A549 (cell line): ENCODE measurements around the gene HMGXB3. TPM values are rescaled to one million over a fixed set of nuclear protein-coding genes. Genes with fewer than 3 reads are reported as not detected.

Source experiments
- ATAC-seq, 2 experiments: fragments of 200-7000 bp in 1 of 2; fragments of >200 bp in 1 of 2; cut with Nextera tagmentation in 1 of 2; cut with Tn5 transposase in 1 of 2; 3 replicates each; pipeline versions ENCODE4 v1.8.0 to v1.9.1; 2018 to 2020; ENCODE audit warnings: mild to moderate bottlenecking in 1 of 2, moderate library complexity in 1 of 2
- CTCF ChIA-PET: fragments of 300-600 bp; sonication (Branson Sonifier 250); formaldehyde crosslinking; extraction: SDS; loops from one replicate; lab custom pipeline; 2021; ENCODE audit warnings: antibody characterized with exemption, inconsistent platforms; lab: Yijun Ruan, JAX
- POLR2A ChIA-PET: fragments of 350-600 bp; formaldehyde crosslinking; extraction: SDS; loops from one replicate; lab custom pipeline; 2021; ENCODE audit warnings: antibody characterized with exemption, inconsistent platforms; lab: Yijun Ruan, JAX
- DNase-seq, 2 experiments: peaks; one replicate each; pipeline versions ENCODE4 v3.0.0 to v3.0.0-alpha.2; 2011 to 2016; ENCODE audit warnings: low read depth in 1 of 2, low spot score in 1 of 2
- FAIRE-seq: peaks from 2 replicates; lab custom pipeline; 2011; peaks lifted over from hg19 to GRCh38; lab: Jason Lieb, UNC
- H3K27ac ChIP-seq, 2 experiments: fragments of >200 bp; sonication (Bioruptor Twin); formaldehyde crosslinking; 3 replicates each; pipeline ENCODE4 v1.5.1; 2016 to 2017
- H3K4me1 ChIP-seq: fragments of >200 bp; sonication (Bioruptor Twin); formaldehyde crosslinking; 3 replicates; pipeline ENCODE4 v1.6.1; 2016
- H3K4me2 ChIP-seq: fragments of >200 bp; sonication (Bioruptor Twin); formaldehyde crosslinking; 3 replicates; pipeline ENCODE4 v1.6.1; 2016
- H3K4me3 ChIP-seq: fragments of >200 bp; sonication (Bioruptor Twin); formaldehyde crosslinking; 3 replicates; pipeline ENCODE4 v1.5.1; 2016
- H3K9me3 ChIP-seq: fragments of >200 bp; sonication (Bioruptor Twin); formaldehyde crosslinking; 3 replicates; pipeline ENCODE4 v1.6.1; 2016
- BHLHE40 ChIP-seq: IDR thresholded peaks from 2 replicates; pipeline ENCODE4 v1.6.1; 2012; ENCODE audit warnings: low read depth, low read length, inconsistent platforms
- CBX2 ChIP-seq: fragments of 200-600 bp; sonication (generic); IDR thresholded peaks from 2 replicates; pipeline ENCODE4 v1.6.1; 2016; ENCODE audit warnings: low read depth, mild to moderate bottlenecking, borderline replicate concordance
- CEBPB ChIP-seq, 2 experiments: fragments of >200 bp in 1 of 2; sonication (Bioruptor Twin) in 1 of 2; formaldehyde crosslinking in 1 of 2; IDR thresholded peaks; 2 replicates each; pipeline ENCODE4 v1.6.1; 2012 to 2016
- CHD4 ChIP-seq: fragments of 200-600 bp; sonication (generic); IDR thresholded peaks from 2 replicates; pipeline ENCODE4 v1.6.1; 2016; ENCODE audit warnings: antibody characterized with exemption, mild to moderate bottlenecking, borderline replicate concordance
- EHMT2 ChIP-seq: fragments of 200-600 bp; sonication (generic); IDR thresholded peaks from 2 replicates; pipeline ENCODE4 v1.6.1; 2016; ENCODE audit warnings: antibody characterized with exemption, low read depth, mild to moderate bottlenecking, moderate library complexity
- HOXA7 ChIP-seq: fragments of 250-450 bp; sonication (Bioruptor Pico); IDR thresholded peaks from 2 replicates; pipeline ENCODE4 v1.5.0; 2020; ENCODE audit warnings: mild to moderate bottlenecking, moderate library complexity
- HOXB13 ChIP-seq: fragments of 250-450 bp; sonication (Bioruptor Pico); IDR thresholded peaks from 2 replicates; pipeline ENCODE4 v1.5.0; 2020; ENCODE audit warnings: low read depth, mild to moderate bottlenecking, moderate library complexity
- JUNB ChIP-seq: fragments of >200 bp; sonication (Bioruptor Twin); formaldehyde crosslinking; IDR thresholded peaks from 2 replicates; pipeline ENCODE4 v1.6.1; 2016
- KDM1A ChIP-seq: fragments of 200-600 bp; sonication (generic); IDR thresholded peaks from 2 replicates; pipeline ENCODE4 v1.6.1; 2016; ENCODE audit warnings: low read depth, mild to moderate bottlenecking
- MAFK ChIP-seq: fragments of 450-650 bp; IDR thresholded peaks from 2 replicates; pipeline ENCODE4 v1.6.1; 2014; ENCODE audit not compliant: partially characterized antibody
- MYC ChIP-seq: IDR thresholded peaks from 2 replicates; pipeline ENCODE4 v1.6.1; 2012; ENCODE audit warnings: mild to moderate bottlenecking, inconsistent platforms, low read length, improper control_type of control experiment, borderline replicate concordance
- PHF8 ChIP-seq: fragments of 200-600 bp; sonication (generic); IDR thresholded peaks from 2 replicates; pipeline ENCODE4 v1.6.1; 2016; ENCODE audit warnings: low read depth, mild to moderate bottlenecking, antibody characterized with exemption, moderate library complexity, borderline replicate concordance
- POLR2A ChIP-seq: IDR thresholded peaks from 2 replicates; pipeline ENCODE4 v1.6.1; 2012; ENCODE audit warnings: mild to moderate bottlenecking, low read length
- RAD21 ChIP-seq, 2 experiments: fragments of >200 bp in 1 of 2; sonication (Bioruptor Twin) in 1 of 2; formaldehyde crosslinking in 1 of 2; IDR thresholded peaks in 1 of 2; conservative IDR thresholded peaks in 1 of 2; 2 replicates in 1 of 2; 3 replicates in 1 of 2; pipeline ENCODE4 v1.6.1; 2012 to 2018; ENCODE audit warnings: inconsistent platforms in 1 of 2
- RARB ChIP-seq: fragments of 250-450 bp; sonication (Bioruptor Pico); IDR thresholded peaks from 2 replicates; pipeline ENCODE4 v1.8.0; 2021; ENCODE audit warnings: mild to moderate bottlenecking, moderate library complexity
- RCOR1 ChIP-seq: fragments of 150-350 bp; IDR thresholded peaks from 2 replicates; pipeline ENCODE4 v1.6.1; 2014; ENCODE audit warnings: antibody characterized with exemption, low read length, low read depth
- SREBF2 ChIP-seq: fragments of 450-650 bp; IDR thresholded peaks from 2 replicates; pipeline ENCODE4 v1.6.1; 2014; ENCODE audit warnings: mild to moderate bottlenecking, moderate library complexity
- TFCP2L1 ChIP-seq: fragments of 250-450 bp; sonication (Bioruptor Pico); IDR thresholded peaks from 2 replicates; pipeline ENCODE4 v1.5.0; 2021; ENCODE audit warnings: mild to moderate bottlenecking
- TP53 ChIP-seq: fragments of 250-450 bp; sonication (Bioruptor Pico); IDR thresholded peaks from 2 replicates; pipeline ENCODE4 v1.5.0; 2021; ENCODE audit warnings: mild to moderate bottlenecking, moderate library complexity
- ZC3H11A ChIP-seq: fragments of 450-650 bp; IDR thresholded peaks from 2 replicates; pipeline ENCODE4 v1.6.1; 2014; ENCODE audit warnings: antibody characterized with exemption, mild to moderate bottlenecking
- ZNF302 ChIP-seq: fragments of 250-450 bp; sonication (Bioruptor Pico); IDR thresholded peaks from 2 replicates; pipeline ENCODE4 v1.9.0; 2021; ENCODE audit warnings: inconsistent platforms, mild to moderate bottlenecking, moderate library complexity
- WGBS: methylation state at CpG from one replicate; pipeline ENCODE4 v1.1.6; 2017; ENCODE audit errors: missing lambda C conversion rate; 5-methylcytosine and 5-hydroxymethylcytosine counted together
- polyA plus RNA-seq, 4 experiments: library from polyadenylated mRNA; depleted of rRNA in 3 of 4; stranded (reverse); fragments of >200 nt; fragmentation: RNase III in 1 of 4; extraction: RNeasy Plus Mini Kit Qiagen cat#74134 plus additional on column Dnase treatment in 1 of 4; gene quantifications; 2 replicates in 3 of 4; 3 replicates in 1 of 4; pipeline ENCODE4 v1.2.3, GENCODE V29; 2011 to 2017
- TF ChIP-seq, protein P1 (sequence below): IDR thresholded peaks from 2 replicates; pipeline ENCODE4 v1.6.1; 2012
- TF ChIP-seq, protein P2 (sequence below): fragments of 150-350 bp; IDR thresholded peaks from 2 replicates; pipeline ENCODE4 v1.6.1; 2014; ENCODE audit warnings: low read depth, mild to moderate bottlenecking, low read length
- TF ChIP-seq, protein P3 (sequence below): fragments of >200 bp; sonication (Bioruptor Twin); formaldehyde crosslinking; IDR thresholded peaks from 3 replicates; pipeline ENCODE4 v1.5.1; 2016
- TF ChIP-seq, protein P4 (sequence below): fragments of 250-450 bp; sonication (Bioruptor Pico); IDR thresholded peaks from 2 replicates; pipeline ENCODE4 v1.5.0; 2021; ENCODE audit warnings: mild to moderate bottlenecking, moderate library complexity, borderline replicate concordance

The HMGXB3 gene
- polyA plus RNA-seq, 2 of the 4 experiments (the other 2 are of a cell fraction) = 20.5 to 34.1 TPM

DNA sequence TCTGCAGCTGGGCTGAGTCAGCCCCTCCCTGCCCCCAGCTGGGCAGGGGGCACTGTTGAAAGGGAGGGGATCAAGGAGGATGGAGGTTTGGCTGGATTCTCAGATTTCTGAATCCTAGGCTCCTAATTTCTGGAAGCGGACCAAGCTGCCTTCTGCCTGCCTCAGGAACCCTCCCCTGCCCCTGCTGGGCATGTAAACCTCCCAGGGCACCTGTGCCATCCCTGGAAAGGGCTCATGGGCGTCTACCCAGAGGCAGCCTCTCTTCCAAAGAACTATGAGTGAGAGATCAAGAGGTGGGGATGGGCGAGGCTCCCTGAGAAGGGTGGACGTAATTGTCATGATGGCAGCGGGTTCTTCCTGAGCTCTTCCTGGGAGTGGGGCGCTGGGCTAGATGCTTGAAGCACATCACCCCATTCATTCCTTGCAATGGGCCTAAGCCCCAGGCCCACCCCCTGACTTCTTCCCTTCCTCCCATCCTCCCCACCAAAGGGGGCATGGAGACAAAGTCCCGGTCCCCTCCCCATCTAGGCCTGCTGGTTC, 64.2 kb downstream of the HMGXB3 start:
- 69% methylated on average over 7 of the region's 7 CpGs for WGBS
- POLR2A ChIA-PET = no interaction called here
- FAIRE-seq = no peak
- CTCF ChIA-PET = interaction anchor here (1.1 to 2.2 kb wide), 2 partner anchors 9 to 11 kb away, joined by 3 to 7 read pairs; no protein-coding TSS in a partner anchor
- TF ChIP-seq, protein P1, sequence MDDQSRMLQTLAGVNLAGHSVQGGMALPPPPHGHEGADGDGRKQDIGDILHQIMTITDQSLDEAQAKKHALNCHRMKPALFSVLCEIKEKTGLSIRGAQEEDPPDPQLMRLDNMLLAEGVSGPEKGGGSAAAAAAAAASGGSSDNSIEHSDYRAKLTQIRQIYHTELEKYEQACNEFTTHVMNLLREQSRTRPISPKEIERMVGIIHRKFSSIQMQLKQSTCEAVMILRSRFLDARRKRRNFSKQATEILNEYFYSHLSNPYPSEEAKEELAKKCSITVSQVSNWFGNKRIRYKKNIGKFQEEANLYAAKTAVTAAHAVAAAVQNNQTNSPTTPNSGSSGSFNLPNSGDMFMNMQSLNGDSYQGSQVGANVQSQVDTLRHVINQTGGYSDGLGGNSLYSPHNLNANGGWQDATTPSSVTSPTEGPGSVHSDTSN = no peak
- TF ChIP-seq HOXB13 (CRISPR knock-in tag) = no peak
- no peak for TF ChIP-seq PHF8
- TF ChIP-seq SREBF2 = no peak
- TF ChIP-seq RCOR1 = no peak
- TF ChIP-seq BHLHE40 = no peak
- no peak for TF ChIP-seq CEBPB (IDR thresholded peaks at IDR 0.05)
- TF ChIP-seq CBX2 = no peak
- TF ChIP-seq RAD21 (conservative IDR thresholded peaks at IDR 0.05 in 1 of 2, IDR thresholded peaks at IDR 0.05 in 1 of 2) = no peak
- no peak for TF ChIP-seq EHMT2
- no peak for TF ChIP-seq MAFK
- TF ChIP-seq RARB (CRISPR knock-in tag) = no peak
- TF ChIP-seq, protein P2, sequence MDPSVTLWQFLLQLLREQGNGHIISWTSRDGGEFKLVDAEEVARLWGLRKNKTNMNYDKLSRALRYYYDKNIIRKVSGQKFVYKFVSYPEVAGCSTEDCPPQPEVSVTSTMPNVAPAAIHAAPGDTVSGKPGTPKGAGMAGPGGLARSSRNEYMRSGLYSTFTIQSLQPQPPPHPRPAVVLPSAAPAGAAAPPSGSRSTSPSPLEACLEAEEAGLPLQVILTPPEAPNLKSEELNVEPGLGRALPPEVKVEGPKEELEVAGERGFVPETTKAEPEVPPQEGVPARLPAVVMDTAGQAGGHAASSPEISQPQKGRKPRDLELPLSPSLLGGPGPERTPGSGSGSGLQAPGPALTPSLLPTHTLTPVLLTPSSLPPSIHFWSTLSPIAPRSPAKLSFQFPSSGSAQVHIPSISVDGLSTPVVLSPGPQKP = no peak
- no peak for TF ChIP-seq HOXA7
- TF ChIP-seq, protein P3, sequence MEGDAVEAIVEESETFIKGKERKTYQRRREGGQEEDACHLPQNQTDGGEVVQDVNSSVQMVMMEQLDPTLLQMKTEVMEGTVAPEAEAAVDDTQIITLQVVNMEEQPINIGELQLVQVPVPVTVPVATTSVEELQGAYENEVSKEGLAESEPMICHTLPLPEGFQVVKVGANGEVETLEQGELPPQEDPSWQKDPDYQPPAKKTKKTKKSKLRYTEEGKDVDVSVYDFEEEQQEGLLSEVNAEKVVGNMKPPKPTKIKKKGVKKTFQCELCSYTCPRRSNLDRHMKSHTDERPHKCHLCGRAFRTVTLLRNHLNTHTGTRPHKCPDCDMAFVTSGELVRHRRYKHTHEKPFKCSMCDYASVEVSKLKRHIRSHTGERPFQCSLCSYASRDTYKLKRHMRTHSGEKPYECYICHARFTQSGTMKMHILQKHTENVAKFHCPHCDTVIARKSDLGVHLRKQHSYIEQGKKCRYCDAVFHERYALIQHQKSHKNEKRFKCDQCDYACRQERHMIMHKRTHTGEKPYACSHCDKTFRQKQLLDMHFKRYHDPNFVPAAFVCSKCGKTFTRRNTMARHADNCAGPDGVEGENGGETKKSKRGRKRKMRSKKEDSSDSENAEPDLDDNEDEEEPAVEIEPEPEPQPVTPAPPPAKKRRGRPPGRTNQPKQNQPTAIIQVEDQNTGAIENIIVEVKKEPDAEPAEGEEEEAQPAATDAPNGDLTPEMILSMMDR = no peak
- no peak for TF ChIP-seq ZC3H11A
- ATAC-seq = no peak
- Histone ChIP-seq H3K27ac (no peak overlapping the region), H3K9me3 (no peaks in the 10 kb centered on the region), H3K4me2 (no peak overlapping the region), H3K4me3 (no peak overlapping the region), H3K4me1 (0 out of 3 replicates have a peak, but pooled peaks cover 4% of the 10 kb centered on the region)
- no peak for DNase-seq

DNA sequence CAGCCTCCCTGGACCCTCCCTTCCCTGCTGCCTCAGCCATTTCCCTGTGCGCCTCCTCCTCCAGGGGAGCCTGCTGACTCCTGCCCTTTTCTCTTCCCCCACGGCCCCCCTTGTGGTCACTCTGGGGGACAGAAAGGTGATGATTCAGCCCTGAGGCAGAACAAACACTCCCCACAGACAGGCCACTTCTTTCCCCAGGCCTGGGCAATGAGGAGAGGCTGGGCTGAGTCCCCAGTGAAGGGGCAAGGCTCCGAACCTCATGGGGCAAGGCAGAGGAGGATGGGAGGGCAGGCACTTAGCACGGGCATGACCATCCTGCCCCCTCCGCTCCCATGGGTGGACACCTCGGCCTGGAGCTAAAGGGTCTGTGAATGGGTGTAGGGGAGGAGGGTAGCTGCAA, 64.8 kb downstream of the HMGXB3 start:
- FAIRE-seq = no peak
- CTCF ChIA-PET = interaction anchor here (1.2 to 2.2 kb wide), 2 partner anchors 12 to 153 kb away, joined by 5 to 7 read pairs; no protein-coding TSS in a partner anchor
- POLR2A ChIA-PET = no interaction called here
- 68% methylated on average over 6 of the region's 6 CpGs for WGBS
- peak in 1 of 2 experiments; percentile 10; a peak in 2 of 6 replicates for ATAC-seq
- no peak for TF ChIP-seq ZNF302 (CRISPR knock-in tag)
- H3K27ac ChIP-seq = no peak overlapping the region
- no peak for DNase-seq
- no peaks in the 10 kb centered on the region for H3K9me3 ChIP-seq
- 0 out of 3 replicates have a peak, but pooled peaks cover 4% of the 10 kb centered on the region for H3K4me1 ChIP-seq
- no peak overlapping the region for H3K4me3 ChIP-seq
- H3K4me2 ChIP-seq = no peak overlapping the region

DNA sequence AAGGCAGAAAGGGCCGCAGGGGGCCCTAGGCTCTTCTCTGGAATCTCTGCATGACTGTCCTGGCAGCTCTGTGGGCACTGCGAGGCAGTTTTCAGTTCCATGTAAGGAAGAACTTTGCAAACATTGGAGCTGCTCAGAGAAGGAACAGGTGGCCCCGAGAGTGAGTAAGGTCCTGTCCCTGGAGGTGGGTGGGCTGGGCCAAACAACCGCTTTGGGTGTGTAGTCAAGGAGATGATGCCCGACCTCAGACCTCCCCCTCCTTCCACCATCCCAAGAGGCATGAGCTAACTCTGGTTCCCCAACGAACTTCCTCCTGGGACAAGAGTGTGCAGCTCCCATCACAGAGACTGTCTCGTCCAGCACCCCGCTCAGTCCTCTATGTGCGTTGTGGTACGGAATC, 65.3 kb downstream of the HMGXB3 start:
- POLR2A ChIA-PET = interaction anchor here (1.5 kb wide), 1 partner anchor 29 kb away, joined by 3 read pairs; no protein-coding TSS in a partner anchor
- CTCF ChIA-PET = interaction anchor here (1.2 to 2.2 kb wide), 2 partner anchors 12 to 153 kb away, joined by 5 to 7 read pairs; no protein-coding TSS in a partner anchor
- H3K4me1 ChIP-seq = 0 out of 3 replicates have a peak, but pooled peaks cover 4% of the 10 kb centered on the region
- peak in 1 of 2 experiments; percentile 5; a peak in 1 of 6 replicates for ATAC-seq
- no peak overlapping the region for H3K27ac ChIP-seq
- no peaks in the 10 kb centered on the region for H3K9me3 ChIP-seq
- H3K4me3 ChIP-seq = no peak overlapping the region
- WGBS = 57% methylated on average over 10 of the region's 10 CpGs
- no peak for FAIRE-seq
- no peak overlapping the region for H3K4me2 ChIP-seq
- DNase-seq = no peak
- no peak for TF ChIP-seq POLR2A
- no peak for TF ChIP-seq MYC
- no peak for TF ChIP-seq TFCP2L1 (CRISPR knock-in tag)
- no peak for TF ChIP-seq KDM1A
- TF ChIP-seq TP53 (CRISPR knock-in tag) = no peak
- TF ChIP-seq RCOR1 = no peak
- TF ChIP-seq, protein P1 = no peak
- TF ChIP-seq JUNB = no peak
- TF ChIP-seq, protein P4, sequence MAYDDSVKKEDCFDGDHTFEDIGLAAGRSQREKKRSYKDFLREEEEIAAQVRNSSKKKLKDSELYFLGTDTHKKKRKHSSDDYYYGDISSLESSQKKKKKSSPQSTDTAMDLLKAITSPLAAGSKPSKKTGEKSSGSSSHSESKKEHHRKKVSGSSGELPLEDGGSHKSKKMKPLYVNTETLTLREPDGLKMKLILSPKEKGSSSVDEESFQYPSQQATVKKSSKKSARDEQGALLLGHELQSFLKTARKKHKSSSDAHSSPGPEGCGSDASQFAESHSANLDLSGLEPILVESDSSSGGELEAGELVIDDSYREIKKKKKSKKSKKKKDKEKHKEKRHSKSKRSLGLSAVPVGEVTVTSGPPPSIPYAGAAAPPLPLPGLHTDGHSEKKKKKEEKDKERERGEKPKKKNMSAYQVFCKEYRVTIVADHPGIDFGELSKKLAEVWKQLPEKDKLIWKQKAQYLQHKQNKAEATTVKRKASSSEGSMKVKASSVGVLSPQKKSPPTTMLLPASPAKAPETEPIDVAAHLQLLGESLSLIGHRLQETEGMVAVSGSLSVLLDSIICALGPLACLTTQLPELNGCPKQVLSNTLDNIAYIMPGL (CRISPR knock-in tag) = no peak
- no peak for TF ChIP-seq CHD4
